Liver (tissue), 3 donors: ENCODE results near the gene FZD7.

ENCODE experiments used
- GABPA ChIP-seq, 2 donors: IDR thresholded peaks in 1 of 2; conservative IDR thresholded peaks in 1 of 2; 2 replicates each; pipeline ENCODE4 v1.6.1; 2016; ENCODE audit warnings: antibody characterized with exemption in 2 of 2, mild to moderate bottlenecking in 1 of 2, moderate library complexity in 1 of 2
- HNF4A ChIP-seq, 2 donors: conservative IDR thresholded peaks; 2 replicates each; pipeline ENCODE4 v1.6.1; 2016; ENCODE audit warnings: antibody characterized with exemption in 2 of 2, mild to moderate bottlenecking in 2 of 2
- JUND ChIP-seq, 2 donors: IDR thresholded peaks; 2 replicates each; pipeline ENCODE4 v1.6.1; 2016; ENCODE audit warnings: antibody characterized with exemption in 2 of 2
- RAD21 ChIP-seq, 2 donors: IDR thresholded peaks; 2 replicates each; pipeline ENCODE4 v1.6.1; 2016; ENCODE audit warnings: antibody characterized with exemption in 2 of 2, mild to moderate bottlenecking in 2 of 2
- RXRA ChIP-seq, 2 donors: IDR thresholded peaks; 2 replicates each; pipeline ENCODE4 v1.6.1; 2017 to 2018; ENCODE audit warnings: antibody characterized with exemption in 2 of 2, mild to moderate bottlenecking in 1 of 2
- SP1 ChIP-seq: IDR thresholded peaks from 2 replicates; pipeline ENCODE4 v1.6.1; 2018; ENCODE audit warnings: antibody characterized with exemption, mild to moderate bottlenecking
- TF ChIP-seq, protein P1 (sequence below): fragments of 150-350 bp; IDR thresholded peaks from 2 replicates; pipeline ENCODE4 v1.5.1; 2017; ENCODE audit warnings: improper control_type of control experiment, low read depth, low read length; ENCODE audit not compliant: missing input control
- TF ChIP-seq, protein P2 (sequence below): IDR thresholded peaks from 2 replicates; pipeline ENCODE4 v1.6.1; 2016; ENCODE audit warnings: antibody characterized with exemption
- TF ChIP-seq, protein P3 (sequence below): IDR thresholded peaks from 2 replicates; pipeline ENCODE4 v1.6.1; 2016; ENCODE audit warnings: antibody characterized with exemption, mild to moderate bottlenecking
- TF ChIP-seq, protein P4 (sequence below): IDR thresholded peaks from 2 replicates; pipeline ENCODE4 v1.6.1; 2016; ENCODE audit warnings: antibody characterized with exemption
- donor health status: healthy.
- donor health status: healthy.

DNA sequence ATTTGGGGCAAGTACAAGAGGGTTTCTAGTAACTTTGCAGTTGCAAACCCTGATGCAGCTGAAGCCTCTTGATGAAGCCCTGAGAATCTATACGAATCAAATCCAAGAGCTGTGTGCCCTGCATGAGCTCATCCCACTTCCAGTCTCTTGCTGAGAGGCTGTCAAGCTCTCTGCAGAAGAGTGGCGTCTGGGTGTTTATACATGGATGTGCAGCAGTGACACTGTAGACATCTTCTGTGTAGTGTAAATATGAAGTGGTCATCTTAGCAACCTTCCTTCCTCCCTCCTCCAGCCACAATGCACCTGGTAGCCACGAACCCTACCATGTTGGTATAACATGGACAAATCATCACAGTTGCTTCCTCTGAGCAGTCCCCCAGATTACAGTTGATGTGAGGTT, 21.0 kb downstream of the FZD7 start:
- TF ChIP-seq, protein P1, sequence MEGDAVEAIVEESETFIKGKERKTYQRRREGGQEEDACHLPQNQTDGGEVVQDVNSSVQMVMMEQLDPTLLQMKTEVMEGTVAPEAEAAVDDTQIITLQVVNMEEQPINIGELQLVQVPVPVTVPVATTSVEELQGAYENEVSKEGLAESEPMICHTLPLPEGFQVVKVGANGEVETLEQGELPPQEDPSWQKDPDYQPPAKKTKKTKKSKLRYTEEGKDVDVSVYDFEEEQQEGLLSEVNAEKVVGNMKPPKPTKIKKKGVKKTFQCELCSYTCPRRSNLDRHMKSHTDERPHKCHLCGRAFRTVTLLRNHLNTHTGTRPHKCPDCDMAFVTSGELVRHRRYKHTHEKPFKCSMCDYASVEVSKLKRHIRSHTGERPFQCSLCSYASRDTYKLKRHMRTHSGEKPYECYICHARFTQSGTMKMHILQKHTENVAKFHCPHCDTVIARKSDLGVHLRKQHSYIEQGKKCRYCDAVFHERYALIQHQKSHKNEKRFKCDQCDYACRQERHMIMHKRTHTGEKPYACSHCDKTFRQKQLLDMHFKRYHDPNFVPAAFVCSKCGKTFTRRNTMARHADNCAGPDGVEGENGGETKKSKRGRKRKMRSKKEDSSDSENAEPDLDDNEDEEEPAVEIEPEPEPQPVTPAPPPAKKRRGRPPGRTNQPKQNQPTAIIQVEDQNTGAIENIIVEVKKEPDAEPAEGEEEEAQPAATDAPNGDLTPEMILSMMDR, result no peak
- TF ChIP-seq SP1 (no peak), HNF4A (conservative IDR thresholded peaks at IDR 0.05) (no peak), RXRA (IDR thresholded peaks at IDR 0.05) (no peak), RAD21 (IDR thresholded peaks at IDR 0.05) (no peak), JUND (IDR thresholded peaks at IDR 0.05) (no peak), GABPA (IDR thresholded peaks at IDR 0.05 in 1 of 2, conservative IDR thresholded peaks at IDR 0.05 in 1 of 2) (no peak)
- TF ChIP-seq, protein P2, sequence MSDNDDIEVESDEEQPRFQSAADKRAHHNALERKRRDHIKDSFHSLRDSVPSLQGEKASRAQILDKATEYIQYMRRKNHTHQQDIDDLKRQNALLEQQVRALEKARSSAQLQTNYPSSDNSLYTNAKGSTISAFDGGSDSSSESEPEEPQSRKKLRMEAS, result no peak
- TF ChIP-seq, protein P3, sequence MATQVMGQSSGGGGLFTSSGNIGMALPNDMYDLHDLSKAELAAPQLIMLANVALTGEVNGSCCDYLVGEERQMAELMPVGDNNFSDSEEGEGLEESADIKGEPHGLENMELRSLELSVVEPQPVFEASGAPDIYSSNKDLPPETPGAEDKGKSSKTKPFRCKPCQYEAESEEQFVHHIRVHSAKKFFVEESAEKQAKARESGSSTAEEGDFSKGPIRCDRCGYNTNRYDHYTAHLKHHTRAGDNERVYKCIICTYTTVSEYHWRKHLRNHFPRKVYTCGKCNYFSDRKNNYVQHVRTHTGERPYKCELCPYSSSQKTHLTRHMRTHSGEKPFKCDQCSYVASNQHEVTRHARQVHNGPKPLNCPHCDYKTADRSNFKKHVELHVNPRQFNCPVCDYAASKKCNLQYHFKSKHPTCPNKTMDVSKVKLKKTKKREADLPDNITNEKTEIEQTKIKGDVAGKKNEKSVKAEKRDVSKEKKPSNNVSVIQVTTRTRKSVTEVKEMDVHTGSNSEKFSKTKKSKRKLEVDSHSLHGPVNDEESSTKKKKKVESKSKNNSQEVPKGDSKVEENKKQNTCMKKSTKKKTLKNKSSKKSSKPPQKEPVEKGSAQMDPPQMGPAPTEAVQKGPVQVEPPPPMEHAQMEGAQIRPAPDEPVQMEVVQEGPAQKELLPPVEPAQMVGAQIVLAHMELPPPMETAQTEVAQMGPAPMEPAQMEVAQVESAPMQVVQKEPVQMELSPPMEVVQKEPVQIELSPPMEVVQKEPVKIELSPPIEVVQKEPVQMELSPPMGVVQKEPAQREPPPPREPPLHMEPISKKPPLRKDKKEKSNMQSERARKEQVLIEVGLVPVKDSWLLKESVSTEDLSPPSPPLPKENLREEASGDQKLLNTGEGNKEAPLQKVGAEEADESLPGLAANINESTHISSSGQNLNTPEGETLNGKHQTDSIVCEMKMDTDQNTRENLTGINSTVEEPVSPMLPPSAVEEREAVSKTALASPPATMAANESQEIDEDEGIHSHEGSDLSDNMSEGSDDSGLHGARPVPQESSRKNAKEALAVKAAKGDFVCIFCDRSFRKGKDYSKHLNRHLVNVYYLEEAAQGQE, result no peak
- TF ChIP-seq, protein P4, sequence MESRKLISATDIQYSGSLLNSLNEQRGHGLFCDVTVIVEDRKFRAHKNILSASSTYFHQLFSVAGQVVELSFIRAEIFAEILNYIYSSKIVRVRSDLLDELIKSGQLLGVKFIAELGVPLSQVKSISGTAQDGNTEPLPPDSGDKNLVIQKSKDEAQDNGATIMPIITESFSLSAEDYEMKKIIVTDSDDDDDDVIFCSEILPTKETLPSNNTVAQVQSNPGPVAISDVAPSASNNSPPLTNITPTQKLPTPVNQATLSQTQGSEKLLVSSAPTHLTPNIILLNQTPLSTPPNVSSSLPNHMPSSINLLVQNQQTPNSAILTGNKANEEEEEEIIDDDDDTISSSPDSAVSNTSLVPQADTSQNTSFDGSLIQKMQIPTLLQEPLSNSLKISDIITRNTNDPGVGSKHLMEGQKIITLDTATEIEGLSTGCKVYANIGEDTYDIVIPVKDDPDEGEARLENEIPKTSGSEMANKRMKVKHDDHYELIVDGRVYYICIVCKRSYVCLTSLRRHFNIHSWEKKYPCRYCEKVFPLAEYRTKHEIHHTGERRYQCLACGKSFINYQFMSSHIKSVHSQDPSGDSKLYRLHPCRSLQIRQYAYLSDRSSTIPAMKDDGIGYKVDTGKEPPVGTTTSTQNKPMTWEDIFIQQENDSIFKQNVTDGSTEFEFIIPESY, result no peak
